ENCODE measurements around the gene KLRD1. TPM values are rescaled to one million over a fixed set of nuclear protein-coding genes. Genes with fewer than 3 reads are reported as not detected.

The KLRD1 gene
- total and polyA plus RNA-seq, 9 donors = 0.12 to 3.8 (median 1.2) TPM

GRCh38 chr12:10289005-10289754 lies 18.5 kb upstream of the KLRD1 start:
- Histone ChIP-seq H3K27ac (no peak overlapping the region), H3K4me3 (no peak overlapping the region), H3K27me3 (no peaks in the 10 kb centered on the region), H3K9me3 (no peaks in the 10 kb centered on the region), H3K4me1 (ENCODE audit: insufficient read depth) (no peaks in the 10 kb centered on the region), H3K36me3 (no peaks in the 10 kb centered on the region)
- no peak for DNase-seq
- WGBS, 3 donors = 85 to 88% (median 85%) methylated on average over 6 of the region's 6 CpGs
- intact Hi-C loops (cut with DNase I) = no loop called here
- TF ChIP-seq CTCF (IDR thresholded peaks at IDR 0.05) (no peak), POLR2A (IDR thresholded peaks at IDR 0.05) (no peak), EP300 (IDR thresholded peaks at IDR 0.05) (no peak)

GRCh38 chr12:10291030-10291429 lies 16.6 kb upstream of the KLRD1 start:
- H3K27me3 ChIP-seq = no peaks in the 10 kb centered on the region
- no peak overlapping the region for H3K27ac ChIP-seq
- no peaks in the 10 kb centered on the region for H3K4me1 ChIP-seq (ENCODE audit: insufficient read depth)
- DNase-seq = no peak
- no peaks in the 10 kb centered on the region for H3K9me3 ChIP-seq
- no peaks in the 10 kb centered on the region for H3K36me3 ChIP-seq
- no peak overlapping the region for H3K4me3 ChIP-seq
- intact Hi-C loops (cut with DNase I) = no loop called here
- no peak for TF ChIP-seq POLR2A (IDR thresholded peaks at IDR 0.05)
- TF ChIP-seq EP300 (IDR thresholded peaks at IDR 0.05) = no peak
- TF ChIP-seq CTCF (IDR thresholded peaks at IDR 0.05) = no peak

- 91 to 98% (median 95%) methylated on average over 4 of the region's 4 CpGs for WGBS, 3 donors
- no peak for TF ChIP-seq POLR2A (IDR thresholded peaks at IDR 0.05)
- no peak for TF ChIP-seq EP300 (IDR thresholded peaks at IDR 0.05)
- TF ChIP-seq CTCF (IDR thresholded peaks at IDR 0.05) = no peak
These were observed 14.5 kb upstream of the KLRD1 start for GRCh38 chr12:10293151-10293550.

GRCh38 chr12:10293570-10294227 lies 14.0 kb upstream of the KLRD1 start:
- Histone ChIP-seq H3K9me3 (no peaks in the 10 kb centered on the region), H3K36me3 (no peaks in the 10 kb centered on the region), H3K27me3 (no peaks in the 10 kb centered on the region), H3K4me1 (ENCODE audit: insufficient read depth) (no peaks in the 10 kb centered on the region), H3K4me3 (no peak overlapping the region), H3K27ac (no peak overlapping the region)
- intact Hi-C loops (cut with DNase I) = no loop called here
- 75 to 82% (median 81%) methylated on average over 3 of the region's 3 CpGs for WGBS, 3 donors
- DNase-seq = no peak
- TF ChIP-seq CTCF (IDR thresholded peaks at IDR 0.05) = no peak
- no peak for TF ChIP-seq POLR2A (IDR thresholded peaks at IDR 0.05)
- no peak for TF ChIP-seq EP300 (IDR thresholded peaks at IDR 0.05)

More at GRCh38 chr12:10293151-10293550, 14.5 kb upstream of the KLRD1 start:
- Histone ChIP-seq H3K27me3 (no peaks in the 10 kb centered on the region), H3K4me1 (ENCODE audit: insufficient read depth) (no peaks in the 10 kb centered on the region), H3K27ac (no peak overlapping the region), H3K36me3 (no peaks in the 10 kb centered on the region), H3K4me3 (no peak overlapping the region), H3K9me3 (no peaks in the 10 kb centered on the region)
- intact Hi-C loops (cut with DNase I) = no loop called here
- DNase-seq = no peak
